ENCODE measurements around the gene LNX2.

GRCh38 chr13:27551562-27551961, 68.8 kb downstream of the LNX2 start:
- TF ChIP-seq, protein P1, sequence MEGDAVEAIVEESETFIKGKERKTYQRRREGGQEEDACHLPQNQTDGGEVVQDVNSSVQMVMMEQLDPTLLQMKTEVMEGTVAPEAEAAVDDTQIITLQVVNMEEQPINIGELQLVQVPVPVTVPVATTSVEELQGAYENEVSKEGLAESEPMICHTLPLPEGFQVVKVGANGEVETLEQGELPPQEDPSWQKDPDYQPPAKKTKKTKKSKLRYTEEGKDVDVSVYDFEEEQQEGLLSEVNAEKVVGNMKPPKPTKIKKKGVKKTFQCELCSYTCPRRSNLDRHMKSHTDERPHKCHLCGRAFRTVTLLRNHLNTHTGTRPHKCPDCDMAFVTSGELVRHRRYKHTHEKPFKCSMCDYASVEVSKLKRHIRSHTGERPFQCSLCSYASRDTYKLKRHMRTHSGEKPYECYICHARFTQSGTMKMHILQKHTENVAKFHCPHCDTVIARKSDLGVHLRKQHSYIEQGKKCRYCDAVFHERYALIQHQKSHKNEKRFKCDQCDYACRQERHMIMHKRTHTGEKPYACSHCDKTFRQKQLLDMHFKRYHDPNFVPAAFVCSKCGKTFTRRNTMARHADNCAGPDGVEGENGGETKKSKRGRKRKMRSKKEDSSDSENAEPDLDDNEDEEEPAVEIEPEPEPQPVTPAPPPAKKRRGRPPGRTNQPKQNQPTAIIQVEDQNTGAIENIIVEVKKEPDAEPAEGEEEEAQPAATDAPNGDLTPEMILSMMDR (tag by site-specific recombination; IDR thresholded peaks at IDR 0.05): no peak
- TF ChIP-seq KLF7 (tag by site-specific recombination; IDR thresholded peaks at IDR 0.05; ENCODE audit: borderline replicate concordance) (no peak), ZNF639 (tag by site-specific recombination; IDR thresholded peaks at IDR 0.05) (no peak), ZNF571 (tag by site-specific recombination; IDR thresholded peaks at IDR 0.05) (no peak), ZNF274 (IDR thresholded peaks at IDR 0.05; ENCODE audit: low read length) (no peak), ZNF274 (tag by site-specific recombination; IDR thresholded peaks at IDR 0.05; ENCODE audit: borderline replicate concordance) (no peak)

All from HEK293 (cell line).